AG04450 (cell line): ENCODE data around the gene ARL2BP. TPM values are rescaled to one million over a fixed set of nuclear protein-coding genes. Genes with fewer than 3 reads are reported as not detected.
"Not testable (repeated sequence)": the region's sequence is repeated elsewhere in the genome, so short reads cannot be mapped to it uniquely, and the experiment has no call there.

ENCODE experiments used
- CTCF ChIA-PET: fragments of 300-600, 350-600 bp; formaldehyde crosslinking; extraction: SDS; loops from one replicate; lab custom pipeline; 2022; ENCODE audit warnings: antibody characterized with exemption, inconsistent platforms; lab: Charles Lee
- POLR2A ChIA-PET: fragments of 350-600 bp; formaldehyde crosslinking; extraction: SDS; loops from one replicate; lab custom pipeline; 2021; ENCODE audit warnings: antibody characterized with exemption, inconsistent platforms; lab: Yijun Ruan, JAX
- DNase-seq: peaks from one replicate; pipeline ENCODE4 v3.0.0-alpha.2; 2011; ENCODE audit warnings: low read depth, low spot score
- H3K27ac ChIP-seq: one replicate; pipeline ENCODE4 v1.5.1; 2012; ENCODE audit warnings: low read depth, low read length, control low read depth
- H3K27me3 ChIP-seq: one replicate; pipeline ENCODE4 v1.6.0; 2012; ENCODE audit warnings: low read length; ENCODE audit not compliant: control insufficient read depth, insufficient read depth
- H3K4me3 ChIP-seq: 2 replicates; pipeline ENCODE4 v1.5.1; 2011; ENCODE audit warnings: mild to moderate bottlenecking, low read depth, low read length, control low read depth
- H3K9me3 ChIP-seq: 2 replicates; pipeline ENCODE4 v1.5.1; 2012; ENCODE audit warnings: low read length; ENCODE audit not compliant: control insufficient read depth, insufficient read depth
- polyA minus RNA-seq: library from RNA; depleted of rRNA, polyadenylated mRNA; stranded (reverse); fragments of >200 nt; gene quantifications from 2 replicates; pipeline ENCODE4 v1.2.3, GENCODE V29; 2011; rRNA and poly(A)+ RNA removed
- polyA plus RNA-seq: library from polyadenylated mRNA; depleted of rRNA; stranded (reverse); fragments of >200 nt; gene quantifications from 2 replicates; pipeline ENCODE4 v1.2.3, GENCODE V29; 2011; rRNA removed
- TF ChIP-seq, protein P1 (sequence below): IDR thresholded peaks from 2 replicates; pipeline ENCODE4 v1.5.1; 2011; ENCODE audit warnings: low read depth, low read length, control low read depth, inconsistent platforms

The ARL2BP gene
- polyA plus RNA-seq, result 84.7 and 107 TPM in 2 replicates
- polyA minus RNA-seq, result 41.9 and 52.2 TPM in 2 replicates

- ChIA-PET CTCF (interaction anchor here (1.4 to 2.0 kb wide), 2 partner anchors 161 to 174 kb away, joined by 4 to 8 read pairs; no protein-coding TSS in a partner anchor), POLR2A (interaction anchor here (0.6 to 1.6 kb wide), 8 partner anchors 9 to 178 kb away, joined by 3 to 5 read pairs (median 3); partner anchors contain the start of genes PSME3IP1 and RSPRY1)
- TF ChIP-seq, protein P1, sequence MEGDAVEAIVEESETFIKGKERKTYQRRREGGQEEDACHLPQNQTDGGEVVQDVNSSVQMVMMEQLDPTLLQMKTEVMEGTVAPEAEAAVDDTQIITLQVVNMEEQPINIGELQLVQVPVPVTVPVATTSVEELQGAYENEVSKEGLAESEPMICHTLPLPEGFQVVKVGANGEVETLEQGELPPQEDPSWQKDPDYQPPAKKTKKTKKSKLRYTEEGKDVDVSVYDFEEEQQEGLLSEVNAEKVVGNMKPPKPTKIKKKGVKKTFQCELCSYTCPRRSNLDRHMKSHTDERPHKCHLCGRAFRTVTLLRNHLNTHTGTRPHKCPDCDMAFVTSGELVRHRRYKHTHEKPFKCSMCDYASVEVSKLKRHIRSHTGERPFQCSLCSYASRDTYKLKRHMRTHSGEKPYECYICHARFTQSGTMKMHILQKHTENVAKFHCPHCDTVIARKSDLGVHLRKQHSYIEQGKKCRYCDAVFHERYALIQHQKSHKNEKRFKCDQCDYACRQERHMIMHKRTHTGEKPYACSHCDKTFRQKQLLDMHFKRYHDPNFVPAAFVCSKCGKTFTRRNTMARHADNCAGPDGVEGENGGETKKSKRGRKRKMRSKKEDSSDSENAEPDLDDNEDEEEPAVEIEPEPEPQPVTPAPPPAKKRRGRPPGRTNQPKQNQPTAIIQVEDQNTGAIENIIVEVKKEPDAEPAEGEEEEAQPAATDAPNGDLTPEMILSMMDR, result no peak
- DNase-seq, result peak; percentile 91
- Histone ChIP-seq H3K27me3 (no peaks in the 10 kb centered on the region), H3K4me3 (peak within 1 kb of the TSS; percentile 75), H3K9me3 (no peaks in the 10 kb centered on the region; the same call in 1 of the 2 replicates), H3K27ac (peak within 1 kb of the TSS; percentile 87)
These were observed at the start of gene ARL2BP for GRCh38 chr16:57244767-57245471. Gene ARL2BP, plus strand, starts transcription at chr16:57245259. Its CDS starts 109 bp downstream, at chr16:57245368.

GRCh38 chr16:57196286-57196685 is 48.8 kb upstream of the ARL2BP start:
- no peak for DNase-seq
- Histone ChIP-seq H3K4me3 (no peak overlapping the region), H3K9me3 (no peaks in the 10 kb centered on the region), H3K27ac (no peak overlapping the region), H3K27me3 (no peaks in the 10 kb centered on the region)
- ChIA-PET CTCF (no interaction called here), POLR2A (interaction anchor here (1.7 kb wide), 1 partner anchor 11 kb away, joined by 5 read pairs; the partner anchor contains the start of genes PSME3IP1 and RSPRY1)
- TF ChIP-seq, protein P1, result no peak

- TF ChIP-seq, protein P1, result no peak
- ChIA-PET CTCF (no interaction called here), POLR2A (interaction anchor here (1.7 kb wide), 1 partner anchor 11 kb away, joined by 5 read pairs; the partner anchor contains the start of genes PSME3IP1 and RSPRY1)
- no peaks in the 10 kb centered on the region for H3K9me3 ChIP-seq
- H3K27me3 ChIP-seq, result no peaks in the 10 kb centered on the region
- H3K4me3 ChIP-seq, result no peak overlapping the region
- DNase-seq, result no peak
- H3K27ac ChIP-seq, result no peak overlapping the region
These were observed 48.3 kb upstream of the ARL2BP start for GRCh38 chr16:57196753-57197152.

DNA sequence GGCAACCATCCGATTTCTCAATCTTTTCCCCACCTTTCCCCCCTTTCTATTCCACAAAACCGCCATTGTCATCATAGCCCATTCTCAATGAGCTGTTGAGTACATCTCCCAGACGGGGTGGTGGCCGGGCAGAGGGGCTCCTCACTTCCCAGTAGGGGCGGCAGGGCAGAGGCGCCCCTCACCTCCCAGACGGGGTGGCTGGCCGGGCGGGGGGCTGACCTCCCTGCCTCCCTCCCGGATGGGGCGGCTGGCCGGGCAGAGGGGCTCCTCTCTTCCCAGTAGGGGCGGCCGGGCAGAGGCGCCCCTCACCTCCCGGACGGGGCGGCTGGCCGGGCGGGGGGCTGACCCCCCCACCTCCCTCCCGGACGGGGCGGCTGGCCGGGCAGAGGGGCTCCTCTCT is 44.7 kb upstream of the ARL2BP start:
- POLR2A ChIA-PET, CTCF ChIA-PET, H3K27me3 ChIP-seq, H3K9me3 ChIP-seq, H3K27ac ChIP-seq, DNase-seq, H3K4me3 ChIP-seq: not testable (repeated sequence)

GRCh38 chr16:57200926-57201325 is 44.1 kb upstream of the ARL2BP start:
- POLR2A ChIA-PET, H3K27me3 ChIP-seq: not testable (repeated sequence)

More at GRCh38 chr16:57200926-57201325, 44.1 kb upstream of the ARL2BP start:
- H3K4me3 ChIP-seq, H3K9me3 ChIP-seq, DNase-seq, H3K27ac ChIP-seq, CTCF ChIA-PET: not testable (repeated sequence)
